Measurements from ENCODE around the gene CPA5. TPM values are rescaled to one million over a fixed set of nuclear protein-coding genes. Genes with fewer than 3 reads are reported as not detected.

The CPA5 gene
- total RNA-seq, 1 donor, result not detected

Other genes with a start within 250 kb of the CPA5 start
- 12.4 TPM for gene TMEM209, start 139.4 kb upstream of the CPA5 start, total RNA-seq
- gene SSMEM1, start 137.0 kb upstream of the CPA5 start, total RNA-seq, result not detected
- under 0.01 TPM for gene CPA2, start 78.0 kb upstream of the CPA5 start, total RNA-seq
- not detected for gene CPA4, start 51.7 kb upstream of the CPA5 start, total RNA-seq
- gene CPA1, start 35.7 kb downstream of the CPA5 start, total RNA-seq, result not detected
- gene CEP41, start 96.2 kb downstream of the CPA5 start, total RNA-seq, result 7.0 TPM
- gene MEST, start 147.3 kb downstream of the CPA5 start, total RNA-seq, result 94.5 TPM

All from hematopoietic multipotent progenitor cell (in vitro differentiated cells).